CD14-positive monocyte (primary cell): ENCODE measurements around the gene NFE2L1. TPM values are rescaled to one million over a fixed set of nuclear protein-coding genes. Genes with fewer than 3 reads are reported as not detected.

Source experiments
- DNase-seq, 3 donors: peaks; one replicate each; pipeline ENCODE4 v3.0.0-alpha.2; 2011 to 2022
- H2AFZ ChIP-seq: 2 replicates; pipeline ENCODE4 v1.6.0; 2012; ENCODE audit warnings: mild to moderate bottlenecking, low read depth, low read length, inconsistent platforms; ENCODE audit not compliant: insufficient read depth, poor library complexity, severe bottlenecking
- H3K27ac ChIP-seq, 2 donors: 1 replicate in 1 of 2; 2 replicates in 1 of 2; pipeline ENCODE4 v1.5.1; 2012 to 2013; ENCODE audit warnings: low read length in 2 of 2, control low read depth in 1 of 2, inconsistent platforms in 1 of 2, low read depth in 1 of 2, mild to moderate bottlenecking in 1 of 2
- H3K27me3 ChIP-seq, 2 donors: one replicate each; pipeline versions ENCODE4 v1.6.0 to v1.6.1; 2011 to 2013; ENCODE audit warnings: low read length in 2 of 2; ENCODE audit not compliant: control insufficient read depth in 2 of 2, insufficient read depth in 2 of 2
- H3K36me3 ChIP-seq, 2 donors: replicated peaks in 1 of 2; 1 replicate in 1 of 2; 2 replicates in 1 of 2; pipeline versions ENCODE4 v1.5.1 to v1.6.1; 2012 to 2013; ENCODE audit warnings: low read length in 2 of 2, control low read depth in 1 of 2, inconsistent platforms in 1 of 2, mild to moderate bottlenecking in 1 of 2; ENCODE audit not compliant: insufficient read depth in 2 of 2, control insufficient read depth in 1 of 2
- H3K4me1 ChIP-seq, 2 donors: 1 replicate in 1 of 2; 2 replicates in 1 of 2; pipeline versions ENCODE4 v1.5.1 to v1.6.1; 2012 to 2013; ENCODE audit warnings: low read length in 2 of 2, control low read depth in 1 of 2, inconsistent platforms in 1 of 2, mild to moderate bottlenecking in 1 of 2, moderate library complexity in 1 of 2; ENCODE audit not compliant: insufficient read depth in 2 of 2, control insufficient read depth in 1 of 2
- H3K4me2 ChIP-seq: replicated peaks from 2 replicates; pipeline ENCODE3; 2012; ENCODE audit warnings: low read length, moderate library complexity, mild to moderate bottlenecking; ENCODE audit not compliant: poor library complexity, severe bottlenecking; ENCODE audit errors: extremely low read depth
- H3K4me3 ChIP-seq, 3 experiments: fragments of 200-600 bp in 1 of 3; sonication (generic) in 1 of 3; replicated peaks in 1 of 3; 1 replicate in 2 of 3; 2 replicates in 1 of 3; pipeline ENCODE4 v1.5.1; 2011 to 2013; ENCODE audit warnings: low read length in 3 of 3, mild to moderate bottlenecking in 3 of 3, control low read depth in 2 of 3, low read depth in 2 of 3, inconsistent platforms in 1 of 3, moderate library complexity in 1 of 3
- H3K79me2 ChIP-seq: 2 replicates; pipeline ENCODE4 v1.6.0; 2012; ENCODE audit warnings: mild to moderate bottlenecking, control low read depth, inconsistent platforms, low read length, moderate library complexity; ENCODE audit not compliant: insufficient read depth
- H3K9ac ChIP-seq: 2 replicates; pipeline ENCODE4 v1.6.0; 2017; ENCODE audit warnings: low read length, mild to moderate bottlenecking; ENCODE audit not compliant: insufficient read depth, poor library complexity, severe bottlenecking
- H3K9me3 ChIP-seq, 2 donors: replicated peaks in 1 of 2; 1 replicate in 1 of 2; 2 replicates in 1 of 2; pipeline versions ENCODE4 v1.5.1 to v1.6.1; 2012 to 2013; ENCODE audit warnings: low read length in 2 of 2, control low read depth in 1 of 2; ENCODE audit not compliant: control insufficient read depth in 1 of 2, insufficient read depth in 1 of 2
- H4K20me1 ChIP-seq: 2 replicates; pipeline ENCODE4 v1.6.0; 2012; ENCODE audit warnings: mild to moderate bottlenecking, low read length, control low read depth, moderate library complexity; ENCODE audit not compliant: insufficient read depth
- H3K27ac Mint-ChIP-seq, 7 donors: one replicate each; pipeline ENCODE4 v1.8.0; 2020; ENCODE audit warnings: mild to moderate bottlenecking in 7 of 7, mixed read lengths in 7 of 7, moderate library complexity in 6 of 7, inconsistent platforms in 2 of 7
- H3K27me3 Mint-ChIP-seq, 3 donors: one replicate each; pipeline ENCODE4 v1.8.0; 2021 to 2022; ENCODE audit warnings: low read depth in 3 of 3, mild to moderate bottlenecking in 3 of 3, mixed read lengths in 3 of 3, moderate library complexity in 3 of 3, inconsistent platforms in 1 of 3
- H3K36me3 Mint-ChIP-seq, 2 donors: one replicate each; pipeline ENCODE4 v1.8.0; 2020; ENCODE audit warnings: mixed read lengths in 2 of 2, inconsistent platforms in 1 of 2, mild to moderate bottlenecking in 1 of 2
- H3K4me1 Mint-ChIP-seq: one replicate; pipeline ENCODE4 v1.8.0; 2020; ENCODE audit warnings: mild to moderate bottlenecking, mixed read lengths
- H3K4me3 Mint-ChIP-seq, 2 donors: one replicate each; pipeline ENCODE4 v1.8.0; 2020; ENCODE audit warnings: mild to moderate bottlenecking in 2 of 2, mixed read lengths in 2 of 2, moderate library complexity in 1 of 2
- H3K9me3 Mint-ChIP-seq, 7 donors: one replicate each; pipeline ENCODE4 v1.8.0; 2020 to 2022; ENCODE audit warnings: mixed read lengths in 7 of 7, mild to moderate bottlenecking in 6 of 7, moderate library complexity in 6 of 7, inconsistent platforms in 2 of 7
- WGBS: methylation state at CpG from one replicate; pipeline ENCODE4 v1.1.5; 2013; ENCODE audit warnings: missing lambda C conversion rate; ENCODE audit not compliant: insufficient coverage; 5-methylcytosine and 5-hydroxymethylcytosine counted together
- intact Hi-C, 2 donors: fragments of 100-400 bp; cut with micrococcal nuclease; formaldehyde crosslinking; loops; one replicate each; pipeline versions ENCODE4 v1.15.0 to v1.15.1; 2023
- polyA plus RNA-seq, 3 donors: library from polyadenylated mRNA; depleted of rRNA in 1 of 3; unstranded in 2 of 3; stranded (reverse) in 1 of 3; fragments of 300-500 nt in 2 of 3; fragments of >200 nt in 1 of 3; fragmentation: Illumina TruSeq in 2 of 3; gene quantifications; 1 replicate in 2 of 3; 2 replicates in 1 of 3; pipeline ENCODE4 v1.2.3, GENCODE V29; 2012 to 2021
- TF ChIP-seq, protein P1 (sequence below): fragments of 200-600 bp; IDR thresholded peaks from one replicate; pipeline ENCODE4 v1.8.0; 2022; ENCODE audit warnings: antibody characterized with exemption, mild to moderate bottlenecking

Gene NFE2L1
- polyA plus RNA-seq, 3 donors = 2.8 to 27.0 (median 7.1) TPM

- Histone ChIP-seq H3K36me3 (peaks cover 51 to 94% of the 10 kb centered on the region in 2 donors), H4K20me1 (no peaks in the 10 kb centered on the region), H3K4me2 (no peak overlapping the region), H3K79me2 (no peaks in the 10 kb centered on the region), H3K9ac (no peak overlapping the region), H3K9me3 (no peaks in the 10 kb centered on the region), H3K27me3 (no peaks in the 10 kb centered on the region), H3K4me3 (no peak overlapping the region), H3K4me1 (no peaks in the 10 kb centered on the region), H2AFZ (no peak overlapping the region), H3K27ac (no peak overlapping the region)
- 93% methylated on average over 3 of the region's 3 CpGs for WGBS
- Mint-ChIP-seq H3K27ac (no peak overlapping the region), H3K4me3 (no peak overlapping the region), H3K4me1 (peaks cover 3% of the 10 kb centered on the region), H3K9me3 (no peaks in the 10 kb centered on the region), H3K36me3 (peaks cover 63 to 87% of the 10 kb centered on the region in 2 donors), H3K27me3 (peaks cover 0 to 3% (median 1%) of the 10 kb centered on the region in 3 donors)
- TF ChIP-seq, protein P1, sequence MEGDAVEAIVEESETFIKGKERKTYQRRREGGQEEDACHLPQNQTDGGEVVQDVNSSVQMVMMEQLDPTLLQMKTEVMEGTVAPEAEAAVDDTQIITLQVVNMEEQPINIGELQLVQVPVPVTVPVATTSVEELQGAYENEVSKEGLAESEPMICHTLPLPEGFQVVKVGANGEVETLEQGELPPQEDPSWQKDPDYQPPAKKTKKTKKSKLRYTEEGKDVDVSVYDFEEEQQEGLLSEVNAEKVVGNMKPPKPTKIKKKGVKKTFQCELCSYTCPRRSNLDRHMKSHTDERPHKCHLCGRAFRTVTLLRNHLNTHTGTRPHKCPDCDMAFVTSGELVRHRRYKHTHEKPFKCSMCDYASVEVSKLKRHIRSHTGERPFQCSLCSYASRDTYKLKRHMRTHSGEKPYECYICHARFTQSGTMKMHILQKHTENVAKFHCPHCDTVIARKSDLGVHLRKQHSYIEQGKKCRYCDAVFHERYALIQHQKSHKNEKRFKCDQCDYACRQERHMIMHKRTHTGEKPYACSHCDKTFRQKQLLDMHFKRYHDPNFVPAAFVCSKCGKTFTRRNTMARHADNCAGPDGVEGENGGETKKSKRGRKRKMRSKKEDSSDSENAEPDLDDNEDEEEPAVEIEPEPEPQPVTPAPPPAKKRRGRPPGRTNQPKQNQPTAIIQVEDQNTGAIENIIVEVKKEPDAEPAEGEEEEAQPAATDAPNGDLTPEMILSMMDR = no peak
- DNase-seq = no peak
- intact Hi-C loops = no loop called here
Observed at GRCh38 chr17:48068491-48068961, 20.4 kb downstream of the NFE2L1 start.

GRCh38 chr17:48070195-48070594 is 22.0 kb downstream of the NFE2L1 start:
- TF ChIP-seq, protein P1 = no peak
- Mint-ChIP-seq H3K9me3 (no peaks in the 10 kb centered on the region), H3K4me1 (peaks cover 1% of the 10 kb centered on the region), H3K36me3 (peaks cover 57 to 79% of the 10 kb centered on the region in 2 donors), H3K4me3 (no peak overlapping the region), H3K27me3 (peaks cover 0 to 3% (median 1%) of the 10 kb centered on the region in 3 donors), H3K27ac (peak overlapping the region in 1 of 7 donors; percentile 27)
- Histone ChIP-seq H3K79me2 (no peaks in the 10 kb centered on the region), H2AFZ (no peak overlapping the region), H3K4me1 (no peaks in the 10 kb centered on the region), H3K9me3 (no peaks in the 10 kb centered on the region), H3K36me3 (peaks cover 39 to 94% of the 10 kb centered on the region in 2 donors), H3K4me2 (no peak overlapping the region), H4K20me1 (peaks cover 8% of the 10 kb centered on the region), H3K4me3 (no peak overlapping the region), H3K27me3 (no peaks in the 10 kb centered on the region), H3K27ac (no peak overlapping the region), H3K9ac (no peak overlapping the region)
- DNase-seq = no peak
- intact Hi-C loops = no loop called here
- WGBS = 100% methylated on average over 1 of the region's 2 CpGs
